ENCODE results near the gene KCNQ4. TPM values are rescaled to one million over a fixed set of nuclear protein-coding genes. Genes with fewer than 3 reads are reported as not detected.

The KCNQ4 gene
- total RNA-seq, 1 experiment from 2014 or later = 1.4 TPM

- Histone ChIP-seq H3K79me2 (ENCODE audit: insufficient read depth, low read length) (no peaks in the 10 kb centered on the region), H2BK20ac (ENCODE audit: low read depth, low read length, poor library complexity, severe bottlenecking) (no peak overlapping the region), H3K79me1 (ENCODE audit: insufficient read depth, low read depth, low read length, poor library complexity, severe bottlenecking) (no peaks in the 10 kb centered on the region), H4K8ac (replicated peaks; ENCODE audit: insufficient read length, low read depth, low read length) (no peak overlapping the region), H4K20me1 (ENCODE audit: control insufficient read depth, insufficient read depth, insufficient read length) (no peaks in the 10 kb centered on the region), H3K56ac (ENCODE audit: insufficient read length, low read depth, low read length) (no peak overlapping the region), H3K14ac (ENCODE audit: insufficient read depth, low read length) (no peak overlapping the region), H3K4me1 (ENCODE audit: insufficient read depth, low read length) (no peaks in the 10 kb centered on the region), H2BK120ac (ENCODE audit: low read depth, low read length, poor library complexity, severe bottlenecking) (no peak overlapping the region), H2BK5ac (ENCODE audit: insufficient read length, low read length) (no peak overlapping the region), H3T11ph (ENCODE audit: low read length) (no peak overlapping the region), H3K23ac (ENCODE audit: insufficient read length, low read depth, low read length) (no peak overlapping the region), H2BK15ac (ENCODE audit: low read depth, low read length) (no peak overlapping the region), H4K5ac (ENCODE audit: insufficient read length, low read depth, low read length) (no peak overlapping the region), H3K4me2 (ENCODE audit: insufficient read depth, insufficient read length, low read length) (no peak overlapping the region), H3K27me3 (ENCODE audit: insufficient read depth, low read length) (no peaks in the 10 kb centered on the region), H4K91ac (ENCODE audit: insufficient read length, low read depth, low read length) (no peak overlapping the region), H3K18ac (ENCODE audit: insufficient read length, low read depth, low read length) (no peak overlapping the region), H3K9me3 (ENCODE audit: control insufficient read depth, low read depth, low read length) (no peaks in the 10 kb centered on the region), H2BK12ac (ENCODE audit: insufficient read length, low read depth, low read length) (no peak overlapping the region), H3K4ac (ENCODE audit: low read depth, low read length) (no peak overlapping the region), H3K9ac (ENCODE audit: extremely low read depth, insufficient read length, low read length) (no peak overlapping the region), H3K27ac (ENCODE audit: insufficient read length, low read depth, low read length) (no peak overlapping the region), H3K23me2 (ENCODE audit: insufficient read length, low read depth, low read length, poor library complexity, severe bottlenecking) (no peaks in the 10 kb centered on the region), H2AFZ (ENCODE audit: low read length) (no peak overlapping the region), H2AK5ac (ENCODE audit: insufficient read length, low read length) (no peak overlapping the region)
- Mint-ChIP-seq H3K9me3 (no peaks in the 10 kb centered on the region), H3K4me1 (0 out of 4 replicates have a peak, but pooled peaks cover 0 to 5% of the 10 kb centered on the region in 2 experiments), H3K36me3 (ENCODE audit: insufficient read depth in 1 of 3, low read depth in 3 of 3) (peaks cover 22 to 88% (median 72%) of the 10 kb centered on the region in 3 experiments; a peak in 6 of 7 replicates), H3K27ac (no peak overlapping the region), H3K4me3 (no peak overlapping the region), H3K27me3 (ENCODE audit: low read depth) (no peaks in the 10 kb centered on the region)
- TF ChIP-seq CTCF (conservative IDR thresholded peaks at IDR 0.05) = no peak
- WGBS (ENCODE audit: extremely low coverage, insufficient read length, low lambda C conversion rate) = no CpG with 5 or more reads among the region's 3 CpGs
- DNase-seq = no peak
Observed at GRCh38 chr1:40749817-40750216, 33.8 kb upstream of the KCNQ4 start.
